Activated CD4-positive, alpha-beta T cell treated with anti-CD3 and anti-CD28 coated beads, Interleukin-2, Interleukin-6, amounts not matched to agents 100 ng/mL and 50 ng/mL, durations not matched to agents 16 hours and 8 hours (primary cell): ENCODE results near the gene SRGAP3.

Experiments
- DNase-seq: peaks from one replicate; pipeline ENCODE4 v3.0.0-alpha.2; 2020

Gene SRGAP3

GRCh38 chr3:9007213-9007612 is 242.2 kb downstream of the SRGAP3 start:
- no peak for DNase-seq

GRCh38 chr3:9000041-9000440 is 249.4 kb downstream of the SRGAP3 start:
- DNase-seq = no peak

DNA sequence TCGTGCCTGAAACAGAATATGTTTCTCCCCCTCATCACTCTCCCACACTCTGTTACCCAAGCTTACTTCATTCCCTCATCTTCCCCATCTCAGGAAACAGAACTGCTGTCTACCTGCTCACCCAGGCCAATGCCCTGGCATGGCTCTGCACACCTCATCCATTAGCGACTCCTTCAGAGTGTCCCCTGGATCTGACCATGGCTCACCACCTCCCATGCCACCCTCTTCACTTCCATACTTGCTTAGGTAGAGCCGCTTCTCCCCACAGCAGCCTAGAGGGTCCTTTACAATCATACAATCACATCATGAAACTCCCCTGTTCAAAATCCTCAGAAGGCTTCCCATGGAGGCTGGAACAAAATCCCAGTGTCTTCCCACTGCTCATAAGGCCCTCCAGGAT is 252.3 kb downstream of the SRGAP3 start:
- DNase-seq = no peak

- DNase-seq = no peak
Measured at GRCh38 chr3:8996681-8997121, 252.7 kb downstream of the SRGAP3 start.

DNA sequence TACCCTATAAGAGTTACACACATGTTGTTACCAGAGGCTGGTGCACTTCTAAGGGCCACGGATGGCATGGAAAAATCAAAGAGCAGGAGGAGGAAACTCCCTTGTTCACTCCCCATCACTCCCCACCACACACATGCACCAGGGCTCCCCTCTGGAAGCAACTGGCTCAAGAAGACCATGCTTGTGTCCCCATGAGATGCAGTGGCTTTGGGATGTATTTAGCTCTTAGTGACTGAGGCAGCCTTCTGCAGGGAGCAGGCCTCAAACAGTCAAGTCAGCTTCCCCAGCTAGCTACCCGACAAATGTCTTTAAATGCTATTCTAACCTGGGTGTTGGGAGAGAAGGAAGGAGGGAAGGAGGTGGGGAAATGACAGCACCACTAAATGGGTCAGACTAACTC is 253.2 kb downstream of the SRGAP3 start:
- DNase-seq = no peak

DNA sequence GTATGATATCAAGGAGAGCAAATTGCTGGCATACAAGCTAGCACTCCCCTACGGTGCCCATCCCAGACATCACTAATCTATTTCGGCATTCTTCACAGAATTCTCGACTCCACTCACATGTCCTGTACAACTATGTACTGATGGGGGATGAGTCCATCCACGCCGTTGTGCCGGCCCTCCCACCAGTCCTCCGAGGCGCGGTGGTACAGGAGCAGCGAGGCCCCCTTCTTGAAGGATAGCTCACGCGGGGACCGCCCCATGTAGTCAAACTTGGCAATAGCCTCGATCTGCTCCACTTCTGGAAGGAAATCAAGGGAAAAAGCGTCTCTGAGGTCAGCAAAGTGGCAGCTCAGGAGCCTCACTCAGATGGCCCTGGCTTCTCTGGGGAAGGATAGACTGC is 255.2 kb downstream of the SRGAP3 start:
- DNase-seq = no peak

GRCh38 chr3:8993331-8993730 is 256.1 kb downstream of the SRGAP3 start:
- DNase-seq = no peak

DNA sequence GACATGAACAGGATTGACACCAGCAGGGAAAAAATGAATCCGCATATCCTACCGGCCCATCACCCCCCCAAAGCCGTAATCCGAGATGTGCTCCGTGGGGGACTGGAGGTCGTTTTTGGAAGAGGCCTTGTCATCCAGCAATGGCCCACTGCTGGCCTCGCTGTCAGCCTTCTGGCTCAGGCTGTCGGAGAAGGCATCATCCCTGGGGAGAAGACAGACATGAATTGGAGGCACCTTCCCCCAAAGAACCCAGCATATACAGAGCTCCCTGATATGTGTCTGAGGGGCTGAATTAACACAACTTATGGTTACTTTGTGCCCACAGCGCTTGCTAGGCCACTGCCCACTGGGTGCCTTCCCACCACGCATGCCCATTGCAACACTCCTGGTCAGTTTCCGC is 256.6 kb downstream of the SRGAP3 start:
- no peak for DNase-seq

DNA sequence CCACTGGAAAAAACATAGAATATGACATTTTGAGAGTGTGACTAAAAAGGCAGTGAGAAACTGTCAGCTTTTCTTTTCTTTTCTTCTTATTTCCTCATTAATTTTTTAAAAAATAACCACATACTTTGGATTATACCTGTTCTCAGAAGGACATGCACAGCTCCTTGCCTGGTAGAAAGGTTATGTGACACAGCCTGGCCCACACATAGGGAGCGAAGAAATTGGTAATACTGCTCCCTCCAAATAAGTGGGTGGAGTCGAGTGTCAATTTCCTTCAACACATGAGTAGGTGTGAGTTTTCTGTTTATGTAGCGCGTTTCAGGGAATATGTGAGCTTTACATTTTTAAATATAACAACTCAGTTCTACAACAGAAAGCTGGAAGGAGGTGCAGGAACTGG is 257.2 kb downstream of the SRGAP3 start:
- no peak for DNase-seq

DNA sequence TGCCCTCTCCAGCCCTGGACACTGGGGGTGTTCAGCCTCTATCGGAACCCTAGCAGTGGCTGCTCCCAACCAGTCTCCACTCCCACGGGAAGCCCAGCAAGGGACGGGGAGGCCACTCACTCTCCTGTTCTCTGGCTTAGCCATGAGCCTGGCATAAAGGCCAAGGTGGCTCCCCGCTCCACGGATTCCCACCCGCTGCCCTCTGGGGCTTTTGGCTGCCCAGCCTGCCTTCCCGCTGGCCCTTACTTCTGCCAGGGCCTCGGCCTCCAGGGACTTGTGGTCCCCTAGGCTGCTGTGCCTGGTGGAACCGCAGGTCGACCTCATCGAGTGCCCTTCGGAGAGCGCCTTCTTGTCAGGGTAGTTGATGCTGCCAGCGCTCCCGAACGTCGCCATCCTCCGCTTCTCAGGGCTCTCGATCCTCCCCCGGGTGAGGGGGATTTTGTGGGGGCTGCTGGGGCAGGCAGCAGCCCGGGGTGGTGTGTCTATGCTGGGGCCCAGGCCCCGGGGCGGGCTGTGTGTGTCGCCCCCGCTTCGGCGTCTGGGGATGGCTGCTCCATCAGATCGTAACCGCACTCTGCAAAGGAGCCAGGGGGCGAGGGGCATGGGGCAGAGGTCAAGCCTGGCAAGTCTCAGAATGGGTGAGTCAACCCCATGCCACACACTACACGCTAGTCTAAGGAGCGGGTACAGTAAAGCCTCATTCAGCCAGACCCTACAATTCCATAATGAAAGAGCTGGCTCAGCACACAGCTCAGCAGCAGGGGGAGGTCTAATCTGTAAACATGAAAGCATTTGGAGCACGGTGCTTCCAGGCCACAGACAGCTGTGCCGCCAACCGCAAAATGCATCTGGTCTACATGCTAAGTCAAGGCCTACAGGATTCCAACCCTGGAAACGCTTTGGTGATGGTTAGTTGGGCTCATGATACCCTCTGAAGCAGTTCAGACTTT is 258.9 kb downstream of the SRGAP3 start:
- no peak for DNase-seq

GRCh38 chr3:8988791-8989558 is 260.5 kb downstream of the SRGAP3 start:
- no peak for DNase-seq

DNA sequence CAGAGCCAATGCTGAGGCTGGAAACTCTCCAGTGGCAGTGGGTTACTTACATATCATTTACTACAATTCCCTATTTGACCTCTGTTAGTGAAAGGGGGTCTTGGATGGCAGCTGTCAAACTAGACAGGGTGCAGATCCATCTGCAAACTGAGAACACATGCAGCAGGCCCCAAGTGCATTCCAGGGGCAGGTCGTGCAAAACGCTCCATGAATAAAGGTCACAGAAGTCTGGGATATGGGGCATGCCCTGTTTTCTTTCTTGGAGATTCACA is 261.1 kb downstream of the SRGAP3 start:
- no peak for DNase-seq

DNA sequence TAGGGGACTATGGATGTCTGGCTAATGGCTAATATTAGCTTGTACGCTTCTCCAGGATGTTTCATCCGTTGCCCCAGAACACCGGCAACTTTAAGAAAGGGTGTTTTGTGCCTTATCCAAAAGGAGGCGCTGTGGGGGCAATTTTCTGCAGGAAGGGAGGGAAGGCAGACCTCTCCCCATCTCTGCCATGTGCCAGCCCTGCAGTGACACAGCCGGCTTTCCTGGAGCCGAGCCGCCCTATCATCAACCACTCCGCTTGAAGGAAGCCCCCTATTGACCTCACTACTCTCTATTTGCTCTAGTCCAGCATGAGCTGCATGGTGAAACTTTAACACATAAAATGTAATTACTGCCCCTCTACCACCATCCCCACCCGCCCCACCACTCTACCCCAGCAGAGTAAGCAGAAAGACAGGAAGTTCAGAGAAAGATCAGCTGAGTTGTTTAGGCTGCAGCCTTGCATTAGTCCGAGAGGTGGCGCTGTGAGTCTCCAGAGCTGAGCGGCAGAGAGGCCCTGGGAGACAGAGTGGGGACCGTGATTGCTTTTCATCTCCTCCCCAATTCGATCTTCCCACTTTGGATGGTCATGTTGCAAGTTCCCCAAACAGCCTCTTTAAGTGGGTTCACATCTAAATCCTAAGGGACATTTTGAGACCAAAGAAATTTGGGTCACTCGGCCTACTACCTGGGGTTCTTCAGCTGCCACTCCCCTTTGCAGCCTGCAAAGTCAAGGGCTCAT is 261.6 kb downstream of the SRGAP3 start:
- DNase-seq = peak; percentile 71

- DNase-seq = no peak
Measured at GRCh38 chr3:8987226-8987625, 262.2 kb downstream of the SRGAP3 start.

DNA sequence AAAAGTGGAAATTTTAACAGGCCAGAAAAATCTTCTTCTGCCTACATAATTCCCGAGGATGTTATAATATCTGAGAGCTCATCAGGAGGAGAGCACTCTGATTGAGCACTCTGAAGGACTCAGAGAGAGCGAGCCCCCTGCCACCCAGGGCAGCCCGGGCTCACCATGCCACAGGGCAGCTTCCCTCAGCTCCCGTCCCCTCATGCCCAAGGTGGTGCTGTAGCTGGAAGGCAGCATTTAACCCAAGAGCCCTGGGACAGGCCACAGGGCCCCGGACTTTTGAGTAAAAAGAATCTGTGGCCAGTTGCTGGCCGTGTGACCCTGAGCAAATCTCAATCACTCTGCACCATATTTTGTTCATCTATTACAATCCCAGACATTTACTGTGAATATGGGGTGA is 262.7 kb downstream of the SRGAP3 start:
- DNase-seq = no peak

GRCh38 chr3:8985876-8986275 is 263.6 kb downstream of the SRGAP3 start:
- DNase-seq = no peak

- no peak for DNase-seq
Measured at GRCh38 chr3:8985411-8985831, 264.0 kb downstream of the SRGAP3 start.

GRCh38 chr3:8984526-8984925 is 264.9 kb downstream of the SRGAP3 start:
- no peak for DNase-seq

GRCh38 chr3:8984081-8984480 is 265.4 kb downstream of the SRGAP3 start:
- DNase-seq = no peak

GRCh38 chr3:8983591-8983990 is 265.9 kb downstream of the SRGAP3 start:
- no peak for DNase-seq

DNA sequence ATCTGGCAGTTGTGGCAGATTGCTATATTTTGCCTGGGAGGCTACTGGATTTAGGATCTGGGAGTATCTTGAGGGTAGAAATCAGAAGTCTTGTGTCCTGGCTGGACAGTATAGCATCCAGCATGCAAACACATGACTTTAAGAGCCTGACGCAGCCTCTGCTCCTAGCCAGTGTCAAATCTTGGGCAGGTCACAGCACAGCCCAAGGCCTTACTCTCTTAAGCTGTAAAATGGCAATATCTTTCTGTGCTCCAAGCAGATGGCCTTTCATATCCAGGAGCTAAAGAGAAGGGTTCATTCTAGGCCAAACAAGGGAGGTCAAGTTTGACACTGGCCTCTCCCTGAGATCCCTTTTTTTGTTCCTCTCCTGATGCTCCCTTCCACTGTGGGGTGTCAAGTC is 266.4 kb downstream of the SRGAP3 start:
- DNase-seq = no peak

DNA sequence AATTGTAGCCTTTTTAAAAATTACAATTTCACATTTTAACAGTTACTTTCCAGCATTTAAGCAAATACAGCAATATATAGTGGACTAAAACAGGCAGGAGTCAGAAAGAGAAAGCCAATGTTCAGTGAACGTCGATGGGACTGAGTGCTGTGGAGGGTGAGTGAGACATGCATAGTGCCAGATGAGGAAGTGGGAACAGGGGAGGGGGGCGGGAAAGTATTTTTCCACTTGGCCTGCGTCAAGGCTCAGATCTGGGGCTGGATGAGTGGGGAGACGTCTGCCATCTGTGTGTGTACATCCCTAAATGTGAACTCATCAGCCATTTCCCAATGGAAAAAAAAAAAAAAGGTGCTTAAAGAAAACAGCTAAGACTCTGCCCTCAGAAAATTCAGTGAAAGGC is 266.9 kb downstream of the SRGAP3 start:
- no peak for DNase-seq

DNA sequence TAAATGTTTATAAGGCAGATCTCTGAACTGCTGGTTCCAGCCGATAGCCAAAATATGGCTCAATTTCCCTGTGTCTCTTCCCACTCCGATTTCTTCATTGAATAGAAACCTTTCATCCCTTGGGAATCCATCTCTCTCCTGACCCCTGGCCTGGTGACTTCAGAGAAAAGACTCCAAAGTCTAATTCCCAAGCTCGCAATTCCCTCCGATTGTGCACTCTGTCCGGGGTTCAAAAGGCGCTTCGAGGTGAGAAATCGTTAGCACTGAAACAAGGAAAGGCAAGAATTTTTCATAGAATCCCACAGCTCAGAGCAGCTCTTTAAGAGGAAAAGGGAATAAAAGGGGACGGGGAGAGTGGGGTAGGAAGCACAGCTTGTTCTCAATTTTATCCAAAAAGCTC is 267.7 kb downstream of the SRGAP3 start:
- DNase-seq = no peak

DNA sequence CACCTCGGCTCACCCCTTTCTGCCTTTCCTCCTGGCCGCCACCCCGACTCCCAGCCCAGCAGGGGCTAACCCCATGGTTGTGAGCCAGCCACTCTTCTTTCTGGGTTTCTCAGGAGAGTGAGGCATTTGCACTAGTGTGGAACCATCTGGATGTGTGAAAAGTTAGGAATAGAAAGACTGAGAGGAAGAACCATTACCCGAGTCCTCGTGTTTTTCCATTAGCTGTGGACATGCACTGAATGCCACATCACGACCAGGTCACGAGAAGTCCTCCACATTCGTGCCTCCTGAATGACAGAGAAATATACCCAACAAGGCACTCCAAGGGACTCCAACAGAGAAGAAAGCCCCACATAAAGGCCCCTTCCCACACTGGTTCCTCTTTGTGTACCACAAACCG is 268.1 kb downstream of the SRGAP3 start:
- DNase-seq = no peak
